ENCODE measurements around the gene ST3GAL6.

ST3GAL6 gene

GRCh38 chr3:98798820-98799219 is 35.7 kb downstream of the ST3GAL6 start:
- no peak for FAIRE-seq
- DNase-seq (ENCODE audit: insufficient read length, low spot score) = no peak
- no peak for TF ChIP-seq CTCF (IDR thresholded peaks at IDR 0.05; ENCODE audit: insufficient read depth, missing control alignments)

GRCh38 chr3:98799479-98799878 is 36.3 kb downstream of the ST3GAL6 start:
- FAIRE-seq (no peak), DNase-seq (ENCODE audit: insufficient read length, low spot score) (no peak)
- TF ChIP-seq CTCF (IDR thresholded peaks at IDR 0.05; ENCODE audit: insufficient read depth, missing control alignments) = no peak

- FAIRE-seq (no peak), DNase-seq (ENCODE audit: insufficient read length, low spot score) (no peak)
- TF ChIP-seq CTCF (IDR thresholded peaks at IDR 0.05; ENCODE audit: insufficient read depth, missing control alignments) = no peak
These were observed 37.3 kb downstream of the ST3GAL6 start for GRCh38 chr3:98800401-98800800.

- peak; percentile 2 for TF ChIP-seq CTCF (IDR thresholded peaks at IDR 0.05; ENCODE audit: insufficient read depth, missing control alignments)
- FAIRE-seq = no peak
- no peak for DNase-seq (ENCODE audit: insufficient read length, low spot score)
These were observed 38.1 kb downstream of the ST3GAL6 start for GRCh38 chr3:98801043-98801747.

- FAIRE-seq = no peak
- no peak for TF ChIP-seq CTCF (IDR thresholded peaks at IDR 0.05; ENCODE audit: insufficient read depth, missing control alignments)
These were observed 42.4 kb downstream of the ST3GAL6 start for GRCh38 chr3:98805571-98805970.

GRCh38 chr3:98806521-98806920 is 43.4 kb downstream of the ST3GAL6 start:
- FAIRE-seq = no peak
- DNase-seq (ENCODE audit: insufficient read length, low spot score) = no peak
- TF ChIP-seq CTCF (IDR thresholded peaks at IDR 0.05; ENCODE audit: insufficient read depth, missing control alignments) = no peak

More at GRCh38 chr3:98805571-98805970, 42.4 kb downstream of the ST3GAL6 start:
- no peak for DNase-seq (ENCODE audit: insufficient read length, low spot score)

GRCh38 chr3:98807011-98807410 is 43.9 kb downstream of the ST3GAL6 start:
- no peak for TF ChIP-seq CTCF (IDR thresholded peaks at IDR 0.05; ENCODE audit: insufficient read depth, missing control alignments)
- DNase-seq (ENCODE audit: insufficient read length, low spot score) = no peak
- no peak for FAIRE-seq
